SU-DHL-6 (cell line): ENCODE results near the gene RNF220.

Experiments
- CTCF ChIP-seq: fragments of 200-600 bp; sonication (generic); IDR thresholded peaks from one replicate; pipeline ENCODE4 v1.5.1; 2017; ENCODE audit warnings: antibody characterized with exemption, mild to moderate bottlenecking, low read length, moderate library complexity; ENCODE audit not compliant: insufficient read depth, poor library complexity, severe bottlenecking
- EZH2phosphoT487 ChIP-seq: fragments of 200-600 bp; sonication (generic), shearing (Covaris generic); conservative IDR thresholded peaks from 2 replicates; pipeline ENCODE4 v1.6.1; 2018; ENCODE audit warnings: mild to moderate bottlenecking, antibody characterized with exemption, low read length, moderate library complexity, mixed read lengths

- TF ChIP-seq CTCF, result no peak
- TF ChIP-seq EZH2phosphoT487, result 0 out of 2 replicates have a peak, but pooled peaks have one; percentile 45
These were observed at the start of gene RNF220 for GRCh38 chr1:44405031-44405797.
